ENCODE results near the gene EXOSC1.
"Not testable (repeated sequence)": the region's sequence is repeated elsewhere in the genome, so short reads cannot be mapped to it uniquely, and the experiment has no call there.

EXOSC1 gene

DNA sequence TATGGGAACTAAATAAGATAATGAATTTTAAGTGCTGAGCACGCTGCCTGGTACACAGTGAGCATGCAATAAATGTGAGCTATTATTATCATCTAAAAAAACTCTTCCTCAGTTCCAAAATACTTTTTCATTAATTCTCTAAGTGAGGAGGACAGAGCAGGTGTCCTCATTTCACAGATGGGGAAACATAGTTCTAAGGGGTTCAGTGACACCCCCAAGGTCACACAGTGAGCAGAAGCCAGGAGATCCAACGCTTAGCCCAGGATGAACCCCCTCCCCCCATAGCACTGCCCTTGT, 37.9 kb downstream of the EXOSC1 start:
- no peak for DNase-seq (ENCODE audit: low read depth)

DNA sequence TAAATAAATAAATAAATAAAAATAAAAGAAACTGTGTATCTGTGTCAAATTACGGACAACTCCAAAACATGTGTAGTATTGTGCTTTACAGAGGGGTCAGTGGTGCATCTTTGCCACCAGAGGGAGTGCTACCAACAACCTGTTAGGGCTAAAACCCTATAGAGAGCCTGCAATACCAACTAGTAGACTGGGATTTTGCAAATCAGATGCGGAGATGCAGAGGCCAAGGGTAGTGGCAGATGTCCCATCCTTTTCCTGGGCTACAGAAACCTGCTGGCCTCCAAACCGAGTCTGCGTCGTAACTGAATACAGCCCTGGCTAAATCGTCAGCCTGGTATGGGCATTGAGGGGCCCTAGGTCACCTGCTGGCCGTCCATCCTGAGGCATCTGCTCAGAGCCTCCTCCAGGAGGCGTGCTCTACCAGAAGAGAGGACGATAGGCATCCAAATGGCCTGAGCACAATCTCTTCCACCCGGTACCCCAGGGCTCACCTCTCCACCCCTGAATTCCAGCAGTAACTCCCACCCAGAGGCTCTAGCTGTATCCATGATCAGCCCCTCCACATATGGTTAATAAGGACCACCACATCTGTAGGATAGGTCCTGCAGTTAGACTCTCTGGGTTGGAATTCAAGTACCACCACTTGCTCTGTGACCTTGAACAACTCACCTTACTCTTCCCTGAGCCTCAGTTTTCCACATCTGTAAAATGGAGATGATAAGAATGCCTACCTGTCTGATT, 38.4 kb downstream of the EXOSC1 start:
- DNase-seq (ENCODE audit: low read depth): peak; percentile 37

DNA sequence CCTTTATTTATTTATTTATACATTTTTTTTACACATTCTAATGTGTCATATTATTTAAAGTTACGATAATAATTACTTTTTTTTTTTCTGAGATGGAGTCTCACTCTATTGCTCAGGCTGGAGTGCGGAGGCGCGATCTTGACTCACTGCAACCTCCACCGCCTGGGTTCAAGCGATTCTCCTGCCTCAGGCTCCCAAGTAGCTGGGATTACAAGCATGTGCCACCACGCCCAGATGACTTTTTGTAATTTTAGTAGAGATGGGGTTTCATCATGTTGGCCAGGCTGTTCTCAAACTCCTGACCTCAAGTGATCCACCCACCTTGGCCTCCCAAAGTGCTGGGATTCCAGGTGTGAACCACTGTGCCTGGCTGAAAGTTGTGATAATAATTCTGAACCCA, 39.3 kb downstream of the EXOSC1 start:
- DNase-seq (ENCODE audit: low read depth): not testable (repeated sequence)

DNA sequence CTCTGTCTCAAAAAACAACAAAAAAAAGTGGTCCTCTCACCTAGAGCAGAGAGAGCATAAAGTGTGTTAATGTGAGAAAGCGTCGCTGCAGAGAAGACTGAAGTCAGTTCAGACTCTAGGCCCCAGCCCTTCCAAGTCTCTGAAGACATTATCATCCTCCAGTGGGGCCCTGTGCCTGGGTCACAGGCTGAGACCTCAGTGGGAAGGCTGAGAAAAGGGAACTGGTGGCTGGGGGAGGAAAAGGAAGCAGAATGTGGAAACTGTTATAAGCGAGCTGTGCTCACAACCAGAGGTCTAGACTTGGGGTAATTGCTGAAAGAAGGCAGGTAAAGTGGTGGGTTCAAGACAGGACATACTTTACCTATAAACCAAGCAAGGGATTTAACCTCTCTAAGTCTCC, 39.7 kb downstream of the EXOSC1 start:
- DNase-seq (ENCODE audit: low read depth): no peak

DNA sequence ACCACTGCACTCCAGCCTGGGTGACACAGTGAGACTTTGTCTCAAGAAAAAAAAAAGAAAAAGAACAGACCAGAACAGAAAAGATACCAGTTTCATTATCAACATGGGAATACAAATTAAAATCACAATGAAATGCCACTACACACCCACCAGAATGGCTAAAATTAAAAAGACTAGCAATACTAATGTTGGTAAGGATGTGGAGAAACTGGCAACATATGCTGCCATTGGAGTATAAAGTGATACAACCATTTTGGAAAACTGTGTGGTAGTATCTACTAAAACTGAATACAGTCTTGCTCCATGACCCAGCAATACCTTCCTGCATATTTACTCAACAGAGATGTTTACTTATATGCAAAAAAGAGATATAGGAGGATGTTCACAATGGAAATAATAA, 41.8 kb downstream of the EXOSC1 start:
- DNase-seq (ENCODE audit: low read depth): no peak

DNA sequence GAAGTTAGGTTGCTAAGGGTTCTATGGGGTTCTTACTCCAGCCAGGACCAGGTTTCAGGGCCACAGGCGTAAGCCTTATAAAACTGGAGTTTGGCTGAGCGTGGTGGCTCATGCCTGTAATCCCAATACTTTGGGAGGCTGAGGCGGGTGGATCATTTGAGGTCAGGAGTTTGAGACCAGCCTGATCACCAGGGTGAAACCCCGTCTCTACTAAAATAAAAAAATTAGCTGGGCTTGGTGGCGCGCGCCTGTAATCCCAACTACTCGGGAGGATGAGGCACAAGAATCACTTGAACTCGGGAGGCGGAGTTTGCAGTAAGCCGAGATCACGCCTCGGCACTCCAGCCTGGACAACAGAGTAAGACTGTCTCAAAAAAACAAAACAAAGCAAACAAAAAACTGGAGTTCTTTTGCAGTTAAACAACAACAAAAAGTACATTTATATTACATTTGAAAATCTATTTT, 44.3 kb downstream of the EXOSC1 start:
- DNase-seq (ENCODE audit: low read depth): no peak

DNA sequence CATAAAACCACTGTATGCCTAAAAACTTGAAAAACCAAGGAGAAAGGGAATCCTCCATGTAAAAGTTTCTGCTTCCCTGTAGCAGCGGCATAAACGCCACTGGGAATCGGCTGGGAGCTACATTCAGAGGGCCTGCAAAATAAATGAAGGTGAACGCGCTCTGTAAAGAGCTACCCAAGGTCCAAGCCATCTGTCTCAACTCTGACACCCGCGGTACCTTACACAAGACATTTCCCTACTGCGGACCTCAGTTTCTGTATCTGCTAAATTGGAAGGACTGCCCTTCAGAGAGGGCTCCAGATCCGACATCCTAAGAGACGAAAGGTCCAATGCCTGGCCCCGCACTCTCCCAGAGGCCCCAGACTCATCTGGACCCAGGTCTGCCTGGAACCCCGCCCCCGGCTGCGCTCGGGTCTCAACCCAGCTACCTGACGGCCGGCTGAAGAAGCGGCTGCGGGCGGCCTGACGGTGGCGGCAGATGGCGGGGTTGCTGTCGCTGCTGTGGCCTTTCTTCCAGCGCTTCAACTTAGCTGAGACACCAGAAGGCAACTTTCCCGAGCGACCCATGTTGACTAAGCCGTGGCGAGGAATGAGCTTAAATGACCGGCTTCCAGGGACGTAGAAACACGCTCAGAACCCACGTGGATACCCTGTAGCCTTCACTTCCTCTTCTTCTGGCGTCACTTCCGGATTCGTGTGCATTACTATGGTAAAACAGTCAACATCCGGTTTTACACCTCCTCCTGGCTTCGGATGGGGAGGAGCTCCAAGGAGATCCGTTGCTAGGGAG, 44.9 kb downstream of the EXOSC1 start, which contains the start of gene RRP12:
Gene RRP12 (minus strand): TSS at position 676 of the 790 bp plus-strand sequence. CDS start 109 bp downstream, at position 567.
- peak; percentile 83 for DNase-seq (ENCODE audit: low read depth)

DNA sequence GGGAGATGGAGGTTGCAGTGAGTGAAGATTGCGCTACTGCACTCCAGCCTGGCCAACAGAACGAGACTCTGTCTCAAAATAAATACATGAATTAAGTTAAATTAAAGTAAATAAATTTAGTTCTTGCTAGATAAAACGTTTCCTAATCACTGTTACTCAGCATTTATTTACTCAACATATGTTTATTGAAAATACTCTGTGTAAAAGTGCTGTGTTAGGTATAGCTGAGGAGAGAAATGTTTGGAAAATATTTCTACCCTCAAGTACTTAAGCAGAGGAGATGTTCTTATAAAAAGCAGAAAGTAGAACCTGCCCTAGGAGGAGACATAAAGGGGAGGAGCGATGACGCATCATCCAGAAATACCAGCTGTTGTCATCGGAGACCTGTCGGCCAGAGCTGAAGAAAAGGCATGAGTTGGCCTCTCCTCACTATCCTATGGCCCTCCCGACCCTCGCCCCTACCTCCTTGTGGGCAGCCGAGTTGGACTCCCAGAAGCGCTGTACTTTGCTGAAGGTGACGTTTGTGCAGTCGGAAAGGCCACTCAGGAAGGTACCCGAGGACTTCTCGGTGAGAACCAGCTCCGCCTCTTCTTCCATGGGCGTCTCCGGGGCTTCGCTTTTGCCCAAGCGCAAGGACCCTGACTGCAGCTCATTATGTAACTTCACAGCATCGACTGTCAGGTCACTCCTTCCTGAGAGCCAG, 45.8 kb downstream of the EXOSC1 start:
- DNase-seq (ENCODE audit: low read depth): no peak

DNA sequence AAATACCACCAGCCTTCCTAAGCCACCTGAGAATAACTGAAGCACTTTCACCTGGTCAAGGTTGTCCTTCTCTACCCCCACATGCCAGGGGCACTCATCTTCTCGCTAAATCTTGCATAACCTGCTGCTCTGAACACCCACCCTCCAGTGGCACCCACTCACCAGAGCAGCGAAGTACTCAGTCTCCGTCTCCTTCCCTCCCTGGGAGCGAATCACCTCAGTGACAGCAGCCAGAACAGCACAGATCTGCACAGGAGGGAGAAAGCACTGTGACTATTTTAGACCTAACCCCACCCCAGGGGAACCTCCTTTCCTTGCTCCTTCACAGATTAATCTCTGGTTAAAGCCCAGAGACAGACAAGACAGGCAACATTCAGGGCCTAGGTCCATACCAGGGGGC, 49.8 kb downstream of the EXOSC1 start:
- no peak for DNase-seq (ENCODE audit: low read depth)

DNA sequence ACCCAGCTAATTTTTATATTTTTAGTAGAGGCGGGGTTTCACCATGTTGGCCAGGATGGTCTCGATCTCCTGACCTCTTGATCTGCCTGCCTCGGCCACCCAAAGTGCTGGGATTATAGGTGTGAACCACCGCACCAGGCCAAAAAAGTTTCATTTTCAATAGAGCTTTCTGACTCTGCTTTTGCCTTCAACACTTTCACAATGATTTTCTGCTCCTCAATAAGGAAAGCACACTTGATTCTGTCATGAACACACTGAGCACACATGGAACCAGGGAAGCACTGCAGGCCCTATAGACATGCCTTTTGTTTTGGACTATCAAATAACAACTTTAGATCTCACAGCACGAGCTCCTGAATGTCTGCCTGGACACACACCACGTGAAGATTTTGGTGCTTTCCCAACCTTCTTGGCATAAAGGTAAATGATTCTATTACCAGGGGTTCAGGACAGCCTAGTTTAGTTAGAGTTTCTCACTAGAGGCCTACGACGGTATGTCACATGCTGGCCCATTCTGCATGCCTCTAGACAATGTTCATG, 52.7 kb downstream of the EXOSC1 start:
- DNase-seq (ENCODE audit: low read depth): no peak

DNA sequence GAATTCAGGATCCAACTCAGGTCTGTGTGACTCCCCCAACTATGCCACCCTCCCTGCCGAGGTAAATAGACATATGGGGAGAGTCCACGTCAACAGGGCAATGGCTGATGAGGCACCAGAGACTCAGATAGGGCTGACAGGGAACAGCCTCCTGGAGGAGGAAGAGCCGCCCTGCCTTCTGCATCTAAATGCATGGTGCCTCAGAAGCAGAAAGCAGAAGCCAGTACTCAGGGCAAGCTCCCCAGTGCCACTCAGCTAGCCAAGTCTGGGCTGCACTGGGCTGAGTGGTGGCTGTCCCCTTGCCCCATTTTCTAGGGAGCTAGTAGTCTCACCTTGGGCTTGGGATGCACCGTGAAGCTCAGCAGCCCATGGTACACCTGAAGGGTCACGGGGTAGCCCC, 55.7 kb downstream of the EXOSC1 start:
- no peak for DNase-seq (ENCODE audit: low read depth)

DNA sequence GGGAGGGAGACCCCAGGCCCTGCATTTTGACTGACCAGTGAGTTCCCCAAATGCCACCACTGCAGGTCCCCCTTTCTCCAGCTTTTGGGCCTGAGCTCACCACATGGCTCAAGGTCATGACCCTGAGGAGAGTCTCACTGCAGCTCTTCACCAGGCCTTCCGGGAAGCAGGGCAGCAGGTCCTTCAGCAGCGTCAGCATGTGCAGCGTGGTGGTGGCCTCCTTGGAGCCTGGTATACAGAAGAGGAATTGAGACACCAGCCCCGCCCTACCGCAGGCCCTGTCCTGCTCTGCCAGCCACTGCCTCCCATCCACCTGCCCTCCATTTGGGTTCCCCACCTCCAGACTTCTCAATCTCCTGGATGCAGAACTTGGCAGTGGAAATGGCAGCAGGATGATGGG, 57.7 kb downstream of the EXOSC1 start:
- DNase-seq (ENCODE audit: low read depth): no peak

Measured in T-helper 22 cell (primary cell).